Stimulated activated CD8-positive, alpha-beta memory T cell treated with anti-CD3 and anti-CD28 coated beads, Interleukin-15, amount 100 ng/mL, for 48 hours (primary cell): ENCODE measurements around the gene GALP.
"Not testable (repeated sequence)": the region's sequence is repeated elsewhere in the genome, so short reads cannot be mapped to it uniquely, and the experiment has no call there.

ENCODE experiments used
- DNase-seq, 2 donors: peaks; one replicate each; pipeline ENCODE4 v3.0.0-alpha.2; 2020; ENCODE audit warnings: low read depth in 2 of 2

The GALP gene

DNA sequence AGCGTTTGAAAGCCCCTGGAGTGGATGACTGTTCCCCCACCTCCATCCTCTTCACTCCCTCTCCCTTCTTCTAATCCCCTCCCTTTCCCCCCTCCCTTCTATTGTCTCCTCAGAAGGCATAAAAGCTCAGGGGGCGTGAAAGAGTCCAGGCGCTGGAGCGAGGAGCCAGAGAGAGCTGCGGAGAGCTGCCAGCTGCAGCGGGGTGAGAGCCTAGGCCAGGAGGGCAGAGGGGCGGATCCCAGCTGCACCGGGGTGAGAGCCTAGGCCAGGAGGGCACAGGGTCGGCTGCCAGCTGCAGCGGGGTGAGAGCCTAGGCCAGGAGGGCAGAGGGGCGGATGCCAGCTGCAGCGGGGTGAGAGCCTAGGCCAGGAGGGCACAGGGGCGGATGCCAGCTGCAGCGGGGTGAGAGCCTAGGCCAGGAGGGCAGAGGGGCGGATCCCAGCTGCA, at the start of gene GALP:
TSS of gene GALP (plus strand) at position 148 of the 447 bp plus-strand sequence. CDS start 1,101 bp downstream, outside the sequence.
- DNase-seq: not testable (repeated sequence)

DNA sequence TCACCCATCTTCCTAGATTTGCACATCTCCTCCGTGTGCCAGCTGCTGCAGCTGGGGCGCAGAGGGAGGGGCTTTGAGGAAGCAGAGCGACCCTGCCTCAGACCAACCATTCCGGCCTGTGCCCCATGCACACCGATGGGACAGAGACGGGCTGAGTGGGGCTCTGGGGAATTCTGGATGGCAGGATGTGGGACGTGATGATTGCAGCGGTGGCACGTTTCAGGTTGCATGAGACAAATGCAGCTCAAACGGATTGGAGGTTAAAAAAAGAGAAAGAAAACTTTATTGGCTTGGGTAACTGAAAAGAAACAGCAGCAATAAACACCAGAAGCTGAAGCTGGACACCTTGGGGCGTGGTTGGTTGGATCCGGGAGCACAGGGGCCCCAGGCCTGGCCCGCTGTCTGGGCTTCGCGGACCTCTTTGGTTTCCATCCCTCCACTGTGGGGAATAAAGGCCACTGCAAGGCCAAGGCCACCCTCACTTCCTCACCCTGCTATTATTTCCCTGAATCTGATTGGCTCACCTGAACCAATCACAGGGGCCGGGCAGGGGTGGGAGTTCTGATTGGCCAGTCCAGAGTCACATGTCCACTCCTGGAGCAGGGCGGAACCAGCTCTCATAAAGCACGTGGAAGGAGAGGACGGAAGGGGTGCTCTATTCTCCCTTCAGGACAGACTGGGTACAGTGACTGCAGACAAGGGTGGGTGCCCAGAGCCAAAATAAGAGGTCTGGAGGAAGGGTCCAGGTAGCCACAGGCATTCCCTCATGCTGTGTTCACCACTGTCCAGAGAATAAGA, 48.6 kb upstream of the GALP start:
- no peak for DNase-seq

DNA sequence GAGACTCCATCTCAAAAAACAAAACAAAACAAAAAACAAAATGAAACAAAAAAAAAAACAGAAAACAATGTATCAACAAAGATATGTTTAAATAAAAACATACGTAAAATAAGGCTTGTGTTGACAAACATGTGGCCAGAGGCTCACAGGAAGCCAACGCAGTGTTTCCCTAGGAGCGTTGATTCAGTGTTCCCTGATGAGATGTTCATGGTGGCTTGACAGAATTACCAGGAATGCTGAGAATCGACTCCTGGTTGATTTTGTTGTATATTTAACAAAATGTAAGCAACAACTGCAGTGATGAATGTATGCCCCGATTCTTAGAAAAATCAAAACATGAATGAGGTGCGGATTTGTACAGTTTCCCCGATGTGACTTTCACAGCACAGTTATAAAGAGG, 45.8 kb upstream of the GALP start:
- DNase-seq: no peak

DNA sequence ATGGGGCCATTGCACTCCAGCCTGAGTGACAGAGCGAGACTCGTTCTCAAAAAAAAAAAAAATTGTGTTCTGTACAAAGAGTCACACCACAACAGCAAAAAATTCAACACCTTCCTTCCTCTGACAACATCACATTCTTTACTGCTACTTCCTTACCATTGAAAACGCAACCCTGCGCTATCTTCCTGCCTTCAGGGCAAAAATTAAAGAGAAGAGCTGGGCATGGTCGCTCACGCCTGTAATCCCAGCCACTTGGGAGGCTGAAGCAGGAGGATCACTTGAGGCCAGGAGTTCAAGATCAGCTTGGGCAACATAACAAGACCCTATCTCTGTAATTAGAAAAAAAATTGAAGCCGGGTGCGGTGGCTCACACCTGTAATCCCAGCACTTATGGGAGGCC, 44.2 kb upstream of the GALP start:
- DNase-seq: no peak

DNA sequence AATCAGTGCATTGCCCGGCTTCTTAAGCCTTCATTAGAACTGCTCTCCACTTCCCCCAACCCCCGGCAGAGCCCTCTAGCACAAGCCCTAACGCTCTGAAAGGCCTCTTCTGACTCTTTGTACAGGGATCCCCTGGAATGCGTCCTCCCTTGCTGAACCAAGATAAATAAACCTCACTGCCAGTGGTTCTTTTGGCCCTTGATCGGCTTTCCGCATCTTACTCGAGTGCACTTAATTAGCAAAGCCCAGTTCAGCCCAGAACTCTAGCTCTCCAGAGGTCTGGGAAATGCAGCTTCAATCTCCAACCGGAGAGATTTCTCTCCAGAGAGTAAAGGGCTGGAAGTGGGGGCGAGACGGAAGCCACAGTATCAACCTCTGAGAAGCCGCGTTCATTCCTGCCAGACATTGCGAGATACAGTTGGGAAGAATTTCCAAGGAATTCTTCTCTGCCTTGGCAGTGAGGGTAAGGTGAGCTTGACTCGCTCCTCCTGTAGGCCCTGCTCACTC, 43.4 kb upstream of the GALP start:
- no peak for DNase-seq

DNA sequence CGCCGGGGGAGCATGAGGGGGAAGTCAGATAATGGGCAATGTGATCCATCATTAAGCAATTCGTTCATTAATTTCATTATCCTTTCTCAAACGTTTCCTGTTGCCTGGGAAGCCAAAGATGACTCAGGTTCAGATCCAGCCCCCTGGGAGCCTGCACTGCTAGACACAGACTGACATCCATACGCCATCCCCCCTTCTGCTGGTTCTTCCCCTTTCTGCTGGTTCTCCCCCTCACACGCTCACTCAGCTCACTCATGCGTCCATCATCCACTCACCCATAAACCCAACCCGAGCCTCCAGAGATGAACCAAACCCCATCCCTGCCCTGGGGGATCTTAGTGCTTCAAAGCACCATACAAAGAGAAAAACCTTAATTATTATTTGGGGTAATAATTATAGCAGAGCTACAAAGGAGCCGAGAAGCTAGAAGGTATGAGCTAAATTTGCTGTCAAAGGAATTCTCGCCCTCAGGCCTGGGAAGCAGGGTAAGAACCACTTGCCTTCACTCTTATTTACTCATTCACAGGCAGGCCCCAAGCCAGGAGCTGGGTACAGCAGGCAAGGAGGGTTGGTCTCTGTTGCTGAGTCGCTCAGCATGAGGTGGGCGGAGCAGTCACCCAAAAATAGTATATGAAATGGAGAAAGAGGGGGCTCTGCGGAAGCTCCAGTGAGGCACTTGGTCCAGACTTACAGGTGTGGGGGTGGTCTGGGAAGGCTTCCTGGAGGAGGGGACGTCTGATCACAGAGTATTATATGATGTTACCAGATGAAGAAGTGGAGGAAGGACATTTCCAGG, 41.8 kb upstream of the GALP start:
- DNase-seq: no peak

DNA sequence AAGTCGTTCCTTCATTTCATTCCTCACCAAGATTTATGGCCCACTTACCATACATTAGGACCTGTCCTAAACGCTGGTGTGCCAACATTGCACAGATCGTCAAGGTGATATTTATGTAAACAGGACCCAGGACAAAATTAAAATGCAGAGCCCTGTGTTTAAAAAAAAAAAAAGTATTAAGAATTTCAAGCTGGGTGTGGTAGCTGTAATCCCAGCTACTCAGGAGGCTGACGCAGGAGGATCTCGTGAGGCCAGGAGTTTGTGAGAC, 41.2 kb upstream of the GALP start:
- no peak for DNase-seq

DNA sequence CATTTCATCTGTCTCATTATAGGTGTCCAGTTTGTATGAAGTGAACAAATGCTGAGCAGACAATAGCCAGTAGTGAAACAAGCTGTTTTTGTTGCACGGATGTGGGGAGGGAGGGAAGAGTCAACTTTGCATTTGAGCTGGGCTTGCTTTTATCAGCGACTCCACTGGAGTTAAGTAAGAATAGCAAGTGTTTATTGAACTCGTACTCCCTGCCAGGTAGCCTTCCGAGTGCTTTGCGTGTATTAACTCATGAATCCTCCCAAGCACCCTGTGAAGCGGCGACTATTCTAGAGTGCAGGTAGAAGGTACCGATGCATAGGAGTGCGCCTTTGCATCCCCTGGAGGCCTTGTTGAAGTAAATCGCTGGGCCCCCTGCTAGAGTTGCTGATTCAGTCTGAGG, 39.4 kb upstream of the GALP start:
- DNase-seq: no peak

DNA sequence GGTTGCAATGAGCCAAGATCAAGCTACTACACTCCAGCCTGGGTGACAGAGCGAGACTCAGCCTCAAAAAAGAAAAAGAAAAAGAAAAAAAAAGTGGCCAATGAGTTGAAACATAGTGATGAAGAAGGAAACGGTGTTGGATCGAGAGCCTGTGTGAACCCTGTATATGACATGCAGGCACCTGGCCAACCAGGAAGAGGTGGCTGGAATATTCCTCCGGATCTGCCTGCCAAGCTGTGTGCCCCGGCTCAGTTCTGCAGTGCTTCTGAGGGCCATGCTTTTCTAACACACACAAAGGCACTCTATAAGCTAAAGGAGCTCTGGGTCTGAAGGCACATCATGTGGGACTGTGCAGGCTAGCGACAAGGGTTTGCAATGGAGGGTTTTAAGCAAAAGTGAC, 38.4 kb upstream of the GALP start:
- DNase-seq: no peak

DNA sequence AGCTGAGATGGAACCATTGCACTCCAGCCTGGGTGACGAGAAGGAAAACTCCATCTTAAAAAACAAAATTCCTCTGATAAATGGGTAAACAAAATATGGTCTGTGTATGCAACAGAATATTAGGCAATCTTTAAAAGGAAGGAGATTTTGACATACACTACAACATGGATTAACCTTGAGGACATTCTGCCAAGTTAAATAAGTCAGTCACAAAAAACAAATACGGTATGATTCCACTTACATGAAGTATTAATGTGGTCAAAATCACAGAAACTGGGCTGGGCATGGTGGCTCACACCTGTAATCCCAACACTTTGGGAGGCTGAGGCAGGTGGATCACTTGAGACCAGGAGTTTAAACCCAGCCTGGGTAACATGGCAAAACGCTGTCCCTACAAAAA, 37.7 kb upstream of the GALP start:
- DNase-seq: no peak

DNA sequence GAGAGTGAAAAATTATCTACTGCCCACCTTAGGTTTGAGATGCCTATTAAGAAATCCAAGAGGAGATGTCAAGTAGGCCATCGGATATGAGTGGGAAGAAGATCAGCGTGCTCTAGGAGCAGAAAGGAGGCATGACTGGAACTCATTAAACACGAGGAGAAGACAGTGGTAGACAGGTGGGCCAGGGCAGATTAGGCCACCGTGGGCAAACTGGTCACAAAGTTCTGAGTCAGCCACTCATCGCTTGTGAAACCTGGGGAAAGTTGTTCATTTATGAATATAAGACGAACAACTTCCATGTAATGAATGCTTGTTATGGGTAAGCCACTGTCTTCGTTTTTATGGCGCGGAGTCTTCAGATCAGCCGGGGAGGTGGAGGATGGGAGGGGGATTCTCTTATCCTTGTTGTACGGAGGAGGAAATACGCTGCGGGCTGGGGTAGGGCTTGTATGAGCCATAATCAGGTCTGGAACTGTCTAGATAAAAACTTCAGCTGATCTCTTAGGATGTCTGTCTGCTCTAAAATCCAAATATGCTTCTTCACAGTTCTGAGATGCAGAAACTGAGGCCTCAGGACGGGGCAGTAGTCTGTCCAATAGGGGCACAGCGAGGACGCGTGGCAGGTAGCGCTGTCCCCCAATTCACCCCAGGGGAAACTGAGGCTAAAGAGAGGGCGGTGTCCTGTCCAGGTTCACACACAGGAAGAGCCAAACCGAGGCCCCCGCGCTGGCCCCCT, 35.8 kb upstream of the GALP start:
- DNase-seq: no peak

DNA sequence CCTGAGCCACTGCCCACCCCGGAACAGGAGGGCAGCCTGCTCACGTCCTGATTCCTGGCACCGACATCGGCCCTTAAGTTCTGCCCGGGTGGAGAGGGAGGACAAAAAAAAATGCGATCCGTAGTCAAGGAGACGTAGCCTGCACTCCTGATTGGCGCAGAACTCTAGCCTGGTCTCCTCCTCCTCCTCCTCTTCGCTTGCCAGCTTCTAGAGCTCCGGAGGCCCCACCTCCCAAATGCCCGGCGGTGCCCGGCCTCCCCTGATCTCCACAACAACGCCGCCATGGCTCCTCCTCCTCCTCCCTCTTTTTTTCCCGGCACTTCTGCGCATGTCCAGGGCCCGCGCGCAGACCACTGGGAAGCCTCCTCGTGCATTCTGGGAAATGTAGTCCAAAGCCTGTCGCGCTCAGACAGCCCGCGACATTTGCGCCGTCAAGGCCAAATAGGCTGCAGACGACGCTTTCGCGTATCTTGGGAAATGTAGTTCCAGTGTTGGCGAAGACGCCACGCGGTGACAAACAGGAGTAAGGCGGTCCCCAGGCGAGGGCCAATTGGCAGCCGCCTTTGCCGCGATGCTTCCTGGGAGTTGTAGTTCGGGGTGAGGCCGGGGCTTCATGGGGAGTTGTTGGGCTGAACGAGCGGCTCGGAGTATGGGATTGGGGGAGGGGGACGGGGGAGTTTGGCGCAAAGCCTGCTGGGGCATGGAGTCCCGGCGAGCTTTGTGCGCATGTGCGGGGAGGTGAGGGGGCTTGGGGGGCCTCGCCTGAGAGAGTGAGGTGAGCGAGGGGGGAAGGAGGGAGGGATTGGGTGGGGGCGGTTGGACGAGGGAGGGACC, 35.0 kb upstream of the GALP start, which contains the start of gene ZNF444:
TSS of gene ZNF444 (plus strand) at position 705 of the 834 bp plus-strand sequence. CDS start 5,625 bp downstream, outside the sequence.
- peak; percentile 95 to 97 for DNase-seq

DNA sequence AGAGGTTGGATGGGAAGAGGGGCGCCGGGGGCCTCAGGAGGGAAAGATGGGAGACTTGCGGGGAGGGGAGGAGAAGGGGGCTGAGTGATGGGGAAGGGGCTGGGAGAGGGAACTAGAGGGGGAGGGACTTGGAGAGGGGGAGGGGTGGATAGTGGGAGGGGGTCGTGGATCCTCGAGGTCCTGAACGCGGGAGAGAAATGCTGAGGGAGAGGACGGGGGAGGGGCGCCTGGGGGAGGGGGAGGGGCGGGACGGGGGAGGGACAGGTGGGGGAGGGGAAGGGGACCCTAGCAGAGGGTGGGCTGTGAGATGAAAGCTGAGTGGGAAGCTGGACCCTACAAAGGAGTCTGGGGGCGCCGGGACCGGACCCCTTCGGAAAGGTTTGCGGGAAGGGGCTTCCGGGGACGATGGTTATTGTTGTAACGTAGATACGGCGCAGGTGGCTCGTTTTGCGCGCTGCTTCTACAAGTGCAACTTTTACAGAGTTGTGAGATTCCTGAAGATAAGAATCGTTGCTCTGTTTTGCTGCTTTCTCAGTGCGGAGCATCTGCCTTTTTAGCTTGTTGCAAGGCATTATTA, 34.3 kb upstream of the GALP start:
- DNase-seq: no peak

DNA sequence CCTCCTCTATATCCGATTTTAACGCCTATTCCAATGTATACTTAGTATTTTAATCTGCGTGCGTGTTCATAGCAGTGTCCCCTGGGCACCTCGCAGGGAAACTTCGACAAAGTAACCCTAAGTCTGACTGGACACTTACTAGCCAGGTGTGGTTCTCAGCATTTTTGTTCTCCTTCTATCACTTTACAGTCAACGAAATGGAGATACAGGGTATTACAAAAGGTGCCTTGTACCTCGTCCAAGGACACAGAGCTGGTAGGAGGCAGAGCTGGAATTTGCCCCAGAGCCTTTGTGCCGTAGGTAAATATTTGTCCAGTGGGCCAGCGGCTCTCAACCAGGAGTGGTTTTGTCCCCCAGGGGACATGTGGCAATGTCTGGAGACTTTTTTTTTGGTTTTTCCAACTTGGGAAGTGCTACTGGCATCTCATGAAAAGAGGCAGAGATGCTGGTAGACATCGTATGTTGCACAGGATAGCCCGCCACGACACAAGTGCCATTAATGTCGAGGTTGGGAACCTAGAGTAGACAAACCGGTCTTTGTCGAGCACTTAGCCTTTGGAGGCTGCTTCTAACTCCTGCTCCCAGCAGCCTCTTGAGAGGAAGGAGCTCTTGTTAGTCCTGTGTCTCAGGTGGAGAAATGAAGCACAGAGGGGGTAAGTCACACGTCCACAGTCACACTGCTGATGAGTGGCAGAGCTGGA, 33.6 kb upstream of the GALP start:
- no peak for DNase-seq

DNA sequence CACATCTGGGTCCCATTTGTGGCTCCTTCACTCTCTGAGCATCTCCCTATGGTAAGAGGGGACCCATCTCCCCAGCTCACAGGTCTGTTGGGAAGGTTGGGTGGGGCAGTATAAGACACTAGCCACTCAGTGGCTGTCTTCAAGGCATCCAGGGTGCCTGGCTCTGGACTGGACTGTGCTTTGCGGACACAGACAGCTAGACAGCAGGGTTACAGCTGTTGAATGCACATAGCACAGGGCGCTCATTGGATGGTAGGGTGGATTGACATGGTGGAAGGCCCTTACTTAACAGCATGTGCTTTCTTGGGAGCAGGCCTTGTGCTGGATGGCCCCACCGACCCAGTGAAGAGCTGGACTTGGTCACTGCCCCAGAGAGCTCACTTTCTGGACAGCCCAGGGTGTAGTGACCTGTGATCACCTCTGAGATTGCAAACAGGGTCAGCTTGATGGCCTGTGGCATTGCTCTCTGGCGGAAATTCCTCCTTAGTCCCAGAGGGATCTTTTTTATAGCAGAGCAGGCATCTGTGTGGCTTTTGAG, 32.8 kb upstream of the GALP start:
- no peak for DNase-seq

DNA sequence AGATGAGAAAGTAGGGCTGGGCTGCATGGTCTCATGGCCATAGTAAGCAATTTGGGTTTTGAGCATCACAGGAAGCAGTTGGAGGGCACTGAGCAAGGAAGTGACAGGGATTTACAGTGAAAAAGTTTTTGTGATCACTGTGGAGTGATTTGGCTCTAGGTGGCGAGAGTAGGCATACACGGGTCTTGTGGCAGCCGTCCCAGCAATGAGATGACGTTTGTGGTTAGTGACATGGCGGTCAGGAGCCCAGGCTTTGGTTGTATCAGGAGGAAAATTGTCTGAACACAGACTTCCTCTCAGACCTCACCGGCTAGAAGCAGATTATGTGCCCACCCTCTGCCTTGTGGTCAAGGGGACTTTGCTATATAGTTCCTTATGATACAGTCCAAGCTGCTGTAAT, 31.4 kb upstream of the GALP start:
- no peak for DNase-seq

DNA sequence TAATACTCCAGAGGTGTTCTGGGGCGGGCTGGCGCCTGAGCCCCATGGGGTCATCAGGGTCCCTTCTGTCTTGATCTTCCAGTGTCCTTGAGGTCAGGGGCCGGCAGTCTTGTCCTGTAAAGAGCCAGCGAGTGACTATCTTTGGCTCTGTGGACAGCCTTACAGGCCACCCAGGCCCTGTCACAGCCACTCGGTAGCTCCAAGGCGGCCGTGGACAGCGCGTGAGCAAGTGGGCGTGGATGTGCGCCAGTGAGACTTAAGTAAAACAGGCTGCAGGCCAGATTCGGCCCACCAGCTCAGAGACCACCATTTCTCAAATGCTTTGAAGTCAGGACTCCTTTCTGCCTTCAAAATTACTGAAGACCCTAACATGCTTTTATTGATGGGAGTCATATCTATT, 31.0 kb upstream of the GALP start:
- no peak for DNase-seq

DNA sequence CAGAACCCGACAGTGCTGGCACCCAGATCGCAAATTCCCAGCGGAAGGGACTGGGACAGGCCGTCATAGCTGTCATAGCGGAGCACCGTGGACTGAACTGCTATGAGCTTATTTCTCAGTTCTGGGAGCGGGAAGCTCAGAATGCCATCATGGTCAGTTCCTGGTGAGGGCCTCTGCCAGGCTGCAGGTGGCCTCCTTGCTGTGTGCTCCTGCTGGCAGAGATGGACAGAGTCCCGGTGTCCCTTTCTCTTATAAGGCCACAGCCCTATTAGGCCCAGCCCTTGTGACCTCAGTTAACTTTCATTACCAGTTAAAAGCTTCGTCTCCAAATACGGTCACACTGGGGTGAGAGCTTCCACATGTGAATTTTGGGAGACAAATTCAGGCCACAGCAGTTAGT, 30.1 kb upstream of the GALP start:
- no peak for DNase-seq

DNA sequence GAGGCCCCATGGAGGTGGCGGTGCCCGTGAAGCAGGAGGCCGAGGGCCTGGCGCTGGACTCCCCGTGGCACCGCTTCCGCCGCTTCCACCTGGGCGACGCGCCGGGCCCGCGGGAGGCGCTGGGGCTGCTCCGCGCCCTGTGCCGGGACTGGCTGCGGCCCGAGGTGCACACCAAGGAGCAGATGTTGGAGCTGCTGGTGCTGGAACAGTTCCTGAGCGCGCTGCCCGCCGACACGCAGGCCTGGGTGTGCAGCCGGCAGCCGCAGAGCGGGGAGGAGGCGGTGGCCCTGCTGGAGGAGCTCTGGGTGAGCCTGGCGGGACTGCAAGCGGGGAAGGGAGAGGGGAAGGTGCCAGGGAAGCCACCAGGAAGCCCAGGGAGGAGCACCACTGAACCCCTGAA, 28.9 kb upstream of the GALP start:
- no peak for DNase-seq

DNA sequence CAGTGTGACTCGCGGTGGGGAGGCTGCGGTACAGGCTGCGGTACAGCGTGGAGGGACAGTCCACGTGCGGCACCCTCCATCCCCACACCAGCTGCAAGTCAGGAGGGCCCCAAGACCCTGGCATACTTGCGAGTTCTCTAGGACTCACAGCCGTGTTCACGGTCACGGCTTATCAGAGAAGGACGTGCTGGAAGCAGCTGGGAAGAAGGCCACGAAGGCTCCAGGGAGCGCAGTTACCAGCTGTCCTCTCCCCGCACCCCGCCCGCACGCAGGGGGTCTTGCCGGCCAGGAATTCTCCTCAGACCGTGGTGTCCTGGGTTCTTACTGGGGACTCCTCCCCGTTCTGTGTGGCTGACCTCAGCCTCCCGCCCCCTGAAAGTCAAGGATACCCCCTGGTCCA, 28.5 kb upstream of the GALP start:
- no peak for DNase-seq
